Suprapubic skin (tissue), 4 donors: Measurements from ENCODE around the gene SFTPB. TPM values are rescaled to one million over a fixed set of nuclear protein-coding genes. Genes with fewer than 3 reads are reported as not detected.

Source experiments
- DNase-seq, 2 donors: peaks; one replicate each; pipeline ENCODE4 v3.0.0-alpha.2; 2019; ENCODE audit warnings: low spot score in 2 of 2
- H3K27ac ChIP-seq: fragments of 200-600 bp; sonication (generic); one replicate; pipeline ENCODE4 v1.5.1; 2019
- H3K27me3 ChIP-seq: fragments of 200-600 bp; sonication (generic); one replicate; pipeline ENCODE4 v1.5.1; 2019
- H3K36me3 ChIP-seq: fragments of 200-600 bp; sonication (generic); one replicate; pipeline ENCODE4 v1.5.1; 2019
- H3K4me1 ChIP-seq: fragments of 200-600 bp; sonication (generic); one replicate; pipeline ENCODE4 v1.5.1; 2019
- H3K4me3 ChIP-seq: fragments of 200-600 bp; sonication (generic); one replicate; pipeline ENCODE4 v1.5.1; 2019; ENCODE audit warnings: mild to moderate bottlenecking
- H3K9me3 ChIP-seq: fragments of 200-600 bp; sonication (generic); one replicate; pipeline ENCODE4 v1.5.1; 2019
- CTCF ChIP-seq, 2 donors: fragments of 200-600 bp in 1 of 2; fragments of 450-650 bp in 1 of 2; sonication (generic) in 1 of 2; IDR thresholded peaks; one replicate each; pipeline ENCODE4 v1.5.1; 2016 to 2019; ENCODE audit warnings: antibody characterized with exemption in 2 of 2, mild to moderate bottlenecking in 1 of 2, moderate library complexity in 1 of 2
- EP300 ChIP-seq: sonication (generic); formaldehyde crosslinking; IDR thresholded peaks from one replicate; pipeline ENCODE4 v1.6.1; 2017; ENCODE audit warnings: antibody characterized with exemption
- POLR2A ChIP-seq, 2 donors: fragments of 450-650 bp; IDR thresholded peaks; one replicate each; pipeline ENCODE4 v1.6.1; 2017; ENCODE audit warnings: antibody characterized with exemption in 2 of 2, mild to moderate bottlenecking in 2 of 2, moderate library complexity in 2 of 2
- POLR2AphosphoS5 ChIP-seq, 3 donors: sonication (generic); formaldehyde crosslinking; IDR thresholded peaks; one replicate each; pipeline ENCODE4 v1.6.1; 2017; ENCODE audit warnings: antibody characterized with exemption in 3 of 3
- WGBS: methylation state at CpG from one replicate; pipeline ENCODE4 v1.1.5; 2018; 5-methylcytosine and 5-hydroxymethylcytosine counted together
- total RNA-seq, 4 donors: library from RNA; depleted of rRNA; stranded (reverse); fragments of >200 nt; gene quantifications; one replicate each; pipeline ENCODE4 v1.1.0, GENCODE V29; 2016

SFTPB gene
- total RNA-seq, 4 donors from 2014 or later = not detected

DNA sequence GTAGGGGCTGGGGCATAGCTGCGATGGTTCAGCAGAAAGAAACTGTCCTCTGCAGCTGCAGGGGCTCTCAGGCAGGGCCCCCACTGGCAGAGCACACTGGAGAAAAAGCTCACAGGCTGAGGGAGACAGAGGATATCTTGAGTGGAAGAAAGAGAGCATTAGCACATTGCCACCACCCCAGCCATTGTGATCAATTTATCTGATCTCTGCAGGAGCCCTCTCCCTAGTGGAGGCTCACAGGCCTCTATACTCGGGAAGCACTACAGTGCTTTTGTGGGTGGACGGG lies 801 bp upstream of the SFTPB start:
- H3K27me3 ChIP-seq = no peaks in the 10 kb centered on the region
- peak in 1 of 2 donors; percentile 57 for DNase-seq
- no peaks in the 10 kb centered on the region for H3K36me3 ChIP-seq
- H3K9me3 ChIP-seq = no peaks in the 10 kb centered on the region
- WGBS = 81% methylated on average over 3 of the region's 3 CpGs
- TF ChIP-seq CTCF (IDR thresholded peaks at IDR 0.05) (no peak), POLR2AphosphoS5 (IDR thresholded peaks at IDR 0.05) (no peak), EP300 (no peak), POLR2A (IDR thresholded peaks at IDR 0.05) (no peak)
- no peak overlapping the region for H3K4me3 ChIP-seq
- no peak overlapping the region for H3K27ac ChIP-seq
- no peaks in the 10 kb centered on the region for H3K4me1 ChIP-seq

DNA sequence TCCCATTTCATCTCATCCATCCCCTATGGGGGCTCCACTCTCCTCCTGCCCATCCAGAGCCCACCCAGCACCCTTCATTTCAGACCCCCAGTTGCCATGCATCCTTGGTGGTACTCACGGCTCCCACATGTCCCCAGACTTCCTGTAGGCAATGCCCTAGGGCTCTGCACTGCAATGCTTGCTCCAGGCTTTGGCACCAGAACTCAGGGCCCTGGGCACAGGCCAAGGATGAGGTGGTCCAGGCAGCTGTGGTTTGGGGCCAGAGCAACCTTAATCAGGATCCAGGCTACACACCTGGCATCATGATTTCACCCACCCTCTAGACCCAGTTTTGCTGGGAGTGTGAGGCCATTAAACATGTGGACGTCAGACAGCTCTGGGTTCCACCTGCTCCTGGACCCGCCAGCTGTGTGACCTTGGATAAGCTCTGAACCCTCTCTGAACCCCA lies 414 bp downstream of the SFTPB start:
- Histone ChIP-seq H3K4me1 (no peaks in the 10 kb centered on the region), H3K4me3 (no peak overlapping the region), H3K9me3 (no peaks in the 10 kb centered on the region), H3K27ac (no peak overlapping the region), H3K27me3 (no peaks in the 10 kb centered on the region), H3K36me3 (no peaks in the 10 kb centered on the region)
- DNase-seq = no peak
- WGBS = 92% methylated on average over 3 of the region's 3 CpGs
- TF ChIP-seq POLR2AphosphoS5 (IDR thresholded peaks at IDR 0.05) (no peak), POLR2A (IDR thresholded peaks at IDR 0.05) (no peak)

DNA sequence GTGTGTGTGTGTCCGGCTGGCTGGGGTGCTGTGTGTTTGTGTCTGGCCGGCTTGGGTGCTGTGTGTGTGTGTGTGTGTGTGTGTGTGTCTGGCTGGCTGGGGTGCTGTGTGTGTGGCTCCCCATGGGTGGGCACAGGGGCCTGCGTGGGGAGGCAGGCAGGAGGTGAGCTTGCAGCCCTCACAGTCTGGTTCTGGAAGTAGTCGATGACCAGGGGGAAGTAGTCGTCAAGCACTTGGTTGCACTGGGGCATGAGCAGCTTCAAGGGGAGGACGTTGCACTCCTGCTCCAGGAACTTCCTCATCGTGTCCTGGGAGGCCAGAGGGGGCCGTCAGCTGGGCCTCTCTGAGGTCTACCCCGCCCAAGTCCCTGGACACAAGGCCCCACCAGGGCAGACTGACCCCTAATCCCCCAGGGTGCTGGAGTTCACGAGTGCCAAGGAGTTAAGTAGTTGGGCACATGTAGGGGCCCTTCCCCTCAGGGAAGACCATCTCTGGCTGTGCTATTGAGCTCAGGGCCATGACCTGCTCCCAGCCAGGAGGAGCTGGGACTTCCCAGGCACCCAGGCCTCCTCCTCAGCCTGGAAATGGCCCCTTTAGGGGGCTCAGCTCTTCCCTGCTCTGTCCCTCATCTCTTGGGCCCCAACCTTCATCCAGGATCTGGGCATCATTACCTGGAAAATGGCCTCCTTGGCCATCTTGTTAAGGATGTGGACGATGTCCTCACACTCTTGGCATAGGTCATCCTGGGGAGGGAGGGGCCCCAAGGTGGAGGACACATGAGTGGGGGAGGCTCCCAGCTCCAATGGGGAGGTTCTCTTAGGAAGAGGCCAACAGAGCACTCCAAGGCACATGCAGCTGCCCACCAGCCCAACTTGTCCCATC lies 1.3 kb downstream of the SFTPB start:
- H3K4me1 ChIP-seq = no peaks in the 10 kb centered on the region
- no peaks in the 10 kb centered on the region for H3K36me3 ChIP-seq
- no peaks in the 10 kb centered on the region for H3K9me3 ChIP-seq
- H3K4me3 ChIP-seq = no peak overlapping the region
- WGBS = 90% methylated on average over 4 of the region's 11 CpGs
- no peak overlapping the region for H3K27ac ChIP-seq
- no peak for TF ChIP-seq POLR2A (IDR thresholded peaks at IDR 0.05)
- no peak for TF ChIP-seq POLR2AphosphoS5 (IDR thresholded peaks at IDR 0.05)
- no peak for TF ChIP-seq EP300
- no peak for TF ChIP-seq CTCF (IDR thresholded peaks at IDR 0.05)
- no peak for DNase-seq
- no peaks in the 10 kb centered on the region for H3K27me3 ChIP-seq

GRCh38 chr2:85666016-85666415 lies 2.0 kb downstream of the SFTPB start:
- WGBS = 98% methylated on average over 4 of the region's 6 CpGs
- Histone ChIP-seq H3K4me1 (peaks cover 2% of the 10 kb centered on the region), H3K36me3 (no peaks in the 10 kb centered on the region), H3K27ac (no peak overlapping the region), H3K4me3 (no peak overlapping the region), H3K9me3 (no peaks in the 10 kb centered on the region), H3K27me3 (no peaks in the 10 kb centered on the region)
- no peak for TF ChIP-seq CTCF (IDR thresholded peaks at IDR 0.05)
- TF ChIP-seq POLR2AphosphoS5 (IDR thresholded peaks at IDR 0.05) = no peak
- no peak for TF ChIP-seq POLR2A (IDR thresholded peaks at IDR 0.05)
- TF ChIP-seq EP300 = no peak
- no peak for DNase-seq

DNA sequence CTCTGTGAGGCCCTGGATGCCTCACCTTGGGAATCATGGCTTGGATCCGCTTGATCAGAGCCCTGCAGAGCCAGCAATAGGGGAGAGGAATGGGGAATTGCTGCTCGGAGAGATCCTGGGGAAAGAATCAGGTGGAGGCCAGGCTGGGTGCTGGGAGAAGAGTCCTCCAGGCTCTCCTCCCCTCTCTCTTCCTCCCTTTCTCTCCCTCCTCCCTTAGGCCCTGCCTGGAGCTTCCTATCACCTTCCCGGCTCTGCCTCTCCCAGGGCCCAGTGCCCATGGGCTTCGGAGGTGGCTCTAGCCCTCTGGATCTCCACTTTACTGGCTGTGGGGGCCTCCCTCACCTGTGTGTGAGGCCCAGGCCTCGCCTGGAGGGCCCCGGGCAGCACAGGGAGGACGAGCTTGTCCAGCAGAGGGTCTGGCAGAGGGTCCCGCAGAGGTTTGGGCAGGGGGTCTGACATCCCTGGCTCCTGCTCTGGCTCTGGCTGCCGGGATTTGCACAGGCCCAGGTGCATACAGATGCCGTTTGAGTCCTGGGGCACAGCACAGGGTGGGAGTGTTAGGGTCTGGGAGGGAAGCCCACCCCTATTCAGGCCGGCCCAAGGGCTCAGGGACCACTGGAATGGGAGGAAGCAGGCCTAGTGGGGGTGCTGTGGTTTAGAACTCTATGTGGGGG lies 2.6 kb downstream of the SFTPB start:
- Histone ChIP-seq H3K4me1 (peaks cover 2% of the 10 kb centered on the region), H3K27ac (no peak overlapping the region), H3K9me3 (no peaks in the 10 kb centered on the region), H3K27me3 (no peaks in the 10 kb centered on the region), H3K36me3 (no peaks in the 10 kb centered on the region), H3K4me3 (no peak overlapping the region)
- TF ChIP-seq POLR2A (IDR thresholded peaks at IDR 0.05) (no peak), EP300 (no peak), CTCF (IDR thresholded peaks at IDR 0.05) (no peak), POLR2AphosphoS5 (IDR thresholded peaks at IDR 0.05) (no peak)
- WGBS = 86% methylated on average over 9 of the region's 11 CpGs
- no peak for DNase-seq
